Stimulated activated CD4-positive, alpha-beta T cell treated with anti-CD3 and anti-CD28 coated beads, Interleukin-2, amount 100 ng/mL, for 48 hours (primary cell): ENCODE measurements around the gene WBP1.
"Not testable (repeated sequence)": the region's sequence is repeated elsewhere in the genome, so short reads cannot be mapped to it uniquely, and the experiment has no call there.

Source experiments
- DNase-seq, 2 donors: peaks; one replicate each; pipeline ENCODE4 v3.0.0-alpha.2; 2020

WBP1 gene

DNA sequence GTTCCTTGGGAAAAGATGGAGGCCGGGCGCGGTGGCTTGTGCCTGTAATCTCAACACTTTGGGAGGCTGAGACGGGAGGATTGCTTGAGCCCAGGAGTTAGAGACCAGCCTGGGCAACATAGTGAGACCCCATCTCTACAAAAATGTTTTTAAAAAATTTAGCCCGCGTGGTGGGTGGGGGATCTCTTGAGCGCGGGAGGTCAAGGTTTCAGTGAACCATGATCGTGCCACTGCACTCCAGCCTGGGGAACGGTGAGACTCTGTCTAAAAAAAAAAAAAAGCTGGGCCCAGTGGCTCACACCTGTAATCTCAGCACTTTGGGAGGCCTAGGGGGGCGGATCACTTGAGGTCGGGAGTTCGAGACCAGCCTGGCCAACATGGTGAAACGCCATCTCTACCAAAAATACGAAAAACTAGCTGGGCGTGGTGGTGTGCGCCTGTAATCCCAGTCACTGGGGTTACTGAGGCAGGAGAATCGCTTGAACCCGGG, 25.5 kb downstream of the WBP1 start:
- not testable (repeated sequence) for DNase-seq

DNA sequence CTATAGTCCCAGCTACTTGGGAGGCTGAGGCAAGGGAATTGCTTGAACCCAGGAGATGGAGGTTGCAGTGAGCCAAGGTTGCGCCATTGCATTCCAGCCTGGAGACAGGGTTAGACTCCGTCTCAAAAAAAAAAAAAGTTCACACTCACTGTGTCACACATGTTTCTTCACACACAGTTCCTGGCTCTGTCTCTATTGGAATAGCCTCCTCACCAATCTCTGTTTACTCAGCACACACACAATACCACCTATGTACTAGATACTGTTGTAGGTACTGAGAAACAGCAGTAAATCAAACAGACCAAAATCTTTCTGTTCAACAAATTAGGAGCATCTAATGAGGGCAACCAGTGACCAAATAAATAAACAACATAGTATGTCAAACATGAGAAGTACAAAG, 27.9 kb downstream of the WBP1 start:
- no peak for DNase-seq

DNA sequence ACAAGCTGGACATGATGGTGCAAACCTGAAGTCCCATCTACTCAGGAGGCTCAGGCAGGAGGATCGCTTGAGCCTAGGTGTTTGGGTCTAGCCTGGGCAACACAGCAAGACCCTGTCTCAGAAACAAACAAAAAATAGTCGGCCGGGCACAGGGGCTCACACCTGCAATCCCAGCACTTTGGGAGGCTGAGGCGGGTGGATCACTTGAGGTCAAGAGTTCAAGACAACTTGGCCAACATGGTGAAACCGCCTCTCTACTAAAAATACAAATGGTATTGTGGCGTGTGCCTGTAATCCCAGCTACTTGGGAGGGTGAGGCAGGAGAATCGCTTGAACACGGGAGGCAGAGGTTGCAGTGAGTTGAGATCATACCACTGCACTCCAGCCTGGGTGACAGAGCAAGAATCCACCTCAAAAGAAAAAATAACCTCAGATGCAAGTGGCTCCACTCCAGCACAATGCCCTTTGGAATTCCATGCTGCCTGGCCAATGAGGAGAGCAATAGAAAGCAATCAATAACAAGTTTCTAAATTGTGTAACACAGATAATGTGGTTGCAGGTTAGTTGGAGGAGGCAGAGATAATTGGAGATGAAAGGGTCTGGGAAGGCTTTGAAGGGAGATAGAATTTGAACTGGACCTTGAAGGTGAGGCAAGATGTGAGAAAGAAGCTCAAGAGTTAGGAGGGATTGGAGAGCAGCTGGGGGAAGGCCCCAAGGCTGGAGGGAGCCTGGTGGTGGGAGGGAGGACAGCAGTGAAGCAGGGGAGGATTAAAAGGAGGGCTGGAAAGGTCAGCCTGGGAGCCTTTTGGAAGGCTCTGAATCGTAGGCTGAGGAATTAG, 30.6 kb downstream of the WBP1 start:
- DNase-seq: no peak

DNA sequence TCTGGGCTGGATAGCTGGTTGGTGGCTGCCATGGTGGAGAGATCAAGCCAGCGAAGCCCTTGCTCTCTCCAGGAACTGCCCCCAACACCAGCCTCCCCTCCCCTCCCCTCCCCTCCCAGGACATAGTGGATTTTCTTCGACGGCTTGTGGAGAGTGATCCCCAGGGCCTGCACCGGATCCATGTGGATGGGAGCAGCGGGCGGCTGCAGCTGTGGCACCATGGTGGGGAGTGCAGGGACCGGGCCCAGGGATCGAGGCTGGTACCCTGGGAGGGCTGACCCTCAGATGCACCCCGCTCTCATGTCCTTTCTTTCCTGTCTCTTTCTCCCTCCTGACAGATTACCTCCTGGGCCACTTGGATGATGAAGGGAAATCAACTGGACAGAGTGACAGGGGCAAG, 31.7 kb downstream of the WBP1 start:
- DNase-seq: no peak

DNA sequence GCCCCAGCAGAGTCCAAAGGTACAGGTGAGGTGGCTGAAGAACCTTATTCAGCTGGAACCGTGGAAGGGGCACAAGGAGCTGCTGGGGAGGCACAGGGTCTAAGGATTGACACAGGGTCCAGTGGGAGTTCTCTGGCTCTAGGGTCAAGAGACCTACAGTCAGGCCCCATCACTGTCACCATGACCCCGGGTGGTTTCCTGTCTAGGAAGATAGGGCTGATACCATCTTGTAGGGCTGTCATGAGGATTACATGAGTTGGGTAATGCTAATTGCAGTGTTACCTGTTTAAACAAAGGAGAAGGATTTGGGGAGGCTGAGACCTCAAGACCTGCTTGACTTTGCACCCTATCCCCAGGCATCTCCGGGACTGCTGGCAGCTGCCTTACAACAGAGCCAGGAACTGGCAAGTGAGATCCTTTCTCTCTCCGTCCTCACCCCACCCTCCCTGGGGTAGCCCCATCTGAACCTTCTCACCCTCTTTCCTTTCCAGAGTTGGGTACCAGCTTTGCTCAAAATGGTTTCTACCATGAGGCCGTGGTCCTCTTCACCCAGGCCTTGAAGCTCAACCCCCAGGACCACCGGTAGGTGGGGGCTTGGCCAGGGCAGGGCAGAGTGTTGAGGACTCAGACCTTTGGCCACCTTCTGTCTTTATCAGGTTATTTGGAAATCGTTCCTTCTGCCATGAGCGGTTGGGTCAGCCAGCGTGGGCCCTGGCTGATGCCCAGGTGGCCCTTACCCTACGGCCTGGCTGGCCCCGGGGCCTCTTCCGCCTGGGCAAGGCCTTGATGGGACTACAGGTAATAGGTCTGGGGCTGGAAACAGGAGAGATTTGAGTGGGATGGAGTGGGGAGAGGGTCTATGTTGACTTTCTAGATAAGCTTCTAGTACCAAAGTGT, 33.7 kb downstream of the WBP1 start:
- DNase-seq: no peak

DNA sequence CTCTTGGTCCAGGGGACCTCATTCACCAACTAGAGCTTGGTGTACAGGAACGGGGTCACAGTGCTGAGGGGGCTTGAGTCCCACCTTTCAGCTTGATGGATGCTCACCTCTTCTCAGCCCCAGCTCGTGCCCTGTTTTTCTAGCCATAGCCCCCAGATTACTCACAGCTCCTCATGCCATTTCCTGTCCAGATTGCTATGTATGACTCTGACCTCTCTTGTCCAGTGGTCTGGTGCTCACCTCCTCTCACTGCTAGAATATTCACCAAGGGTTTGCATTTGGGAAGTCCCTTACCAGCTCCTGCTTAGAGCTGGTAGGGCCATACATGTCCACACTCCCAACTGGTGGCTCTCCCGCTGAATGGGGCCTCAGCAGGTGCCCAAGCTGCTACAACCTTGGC, 35.3 kb downstream of the WBP1 start:
- no peak for DNase-seq

DNA sequence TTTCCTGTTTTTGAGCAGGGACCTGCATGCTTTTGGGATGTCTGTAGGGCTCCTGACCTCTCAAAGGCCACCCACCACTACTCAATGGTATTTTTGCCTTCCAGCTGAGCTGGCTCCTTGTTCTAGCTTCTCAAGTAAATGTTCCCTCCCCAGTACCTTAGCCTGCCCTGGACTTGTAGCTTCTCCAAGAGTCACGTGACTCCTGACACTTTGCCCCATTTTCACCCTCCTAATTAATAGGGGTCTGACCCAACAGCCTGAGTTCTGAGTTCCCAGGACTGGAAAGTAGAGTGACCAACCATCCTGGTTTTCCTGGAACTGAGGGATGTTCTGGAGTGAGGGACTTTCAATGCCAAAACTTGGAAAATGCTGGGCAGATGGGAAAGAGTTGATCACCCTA, 37.2 kb downstream of the WBP1 start:
- no peak for DNase-seq

DNA sequence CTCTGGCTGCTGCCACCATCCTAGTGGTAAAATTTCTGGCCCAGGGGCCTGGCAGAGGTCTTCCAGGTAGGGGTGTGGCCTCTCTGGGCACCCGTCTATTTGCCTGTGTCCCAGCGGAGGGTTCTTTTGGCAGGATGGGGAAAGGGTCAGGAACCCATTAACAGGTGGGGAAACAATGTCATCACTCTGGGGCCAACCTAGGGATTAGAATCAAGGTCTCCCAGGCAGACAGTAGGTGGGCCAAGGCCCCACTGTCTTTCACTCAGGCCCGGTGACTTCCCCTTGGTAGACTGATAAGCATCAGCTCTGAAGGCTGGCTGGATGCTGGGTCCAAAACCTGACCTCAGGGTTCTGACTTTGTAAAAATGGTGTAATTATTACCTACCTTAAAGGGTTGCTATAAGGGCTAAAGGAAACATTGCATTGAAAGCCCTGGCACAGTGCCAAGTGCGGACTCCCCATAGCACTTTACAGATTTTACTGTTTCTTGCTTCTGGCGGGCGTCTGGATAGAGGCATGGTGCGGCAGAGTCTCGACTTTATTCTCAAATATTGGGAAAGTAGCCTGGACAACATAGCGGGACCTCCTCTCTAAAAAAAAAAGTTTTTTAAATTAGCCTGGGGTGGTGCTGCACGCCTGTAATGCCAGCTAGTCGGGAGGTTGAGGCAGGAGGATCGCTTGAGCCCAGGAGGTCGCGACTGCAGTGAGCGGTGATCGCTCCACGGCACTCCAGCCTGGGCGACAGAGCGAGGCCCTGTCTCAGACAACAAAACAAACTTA, 38.9 kb downstream of the WBP1 start:
- no peak for DNase-seq

DNA sequence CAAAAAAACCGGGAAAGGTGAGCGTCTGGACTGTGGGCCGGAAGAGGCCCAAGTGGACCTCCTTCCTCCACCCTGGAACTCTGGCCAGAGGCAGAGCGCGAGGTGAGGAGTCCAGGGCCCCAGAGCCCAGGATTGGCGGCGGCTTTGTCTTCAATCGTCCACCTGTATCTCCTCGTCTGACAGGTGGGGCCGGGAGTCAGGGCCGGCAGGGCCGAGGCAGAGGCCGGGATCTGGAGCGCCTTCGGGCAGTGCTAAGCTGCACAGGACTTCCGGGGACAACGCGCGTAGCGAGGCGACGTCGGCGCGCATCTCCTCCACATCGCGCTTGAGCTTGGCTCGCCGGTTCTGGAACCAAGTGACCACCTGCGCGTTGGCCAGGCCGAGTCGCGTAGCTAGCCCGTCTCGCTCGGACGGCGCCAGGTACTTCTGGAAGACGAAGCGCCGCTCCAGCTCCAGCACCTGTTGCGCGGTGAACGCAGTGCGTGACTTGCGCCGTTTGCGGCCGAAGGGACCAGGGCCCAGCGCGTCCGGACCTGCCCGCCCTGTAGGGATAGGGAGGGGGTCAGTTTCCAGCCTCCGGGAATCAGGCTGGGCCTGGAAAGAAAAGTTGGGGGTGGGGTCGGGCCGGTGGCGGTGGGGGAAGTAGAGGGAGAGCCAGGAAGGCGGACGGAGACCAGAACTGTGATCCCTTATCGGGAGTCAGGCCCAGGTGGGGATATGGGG, 39.7 kb downstream of the WBP1 start:
- DNase-seq: no peak

DNA sequence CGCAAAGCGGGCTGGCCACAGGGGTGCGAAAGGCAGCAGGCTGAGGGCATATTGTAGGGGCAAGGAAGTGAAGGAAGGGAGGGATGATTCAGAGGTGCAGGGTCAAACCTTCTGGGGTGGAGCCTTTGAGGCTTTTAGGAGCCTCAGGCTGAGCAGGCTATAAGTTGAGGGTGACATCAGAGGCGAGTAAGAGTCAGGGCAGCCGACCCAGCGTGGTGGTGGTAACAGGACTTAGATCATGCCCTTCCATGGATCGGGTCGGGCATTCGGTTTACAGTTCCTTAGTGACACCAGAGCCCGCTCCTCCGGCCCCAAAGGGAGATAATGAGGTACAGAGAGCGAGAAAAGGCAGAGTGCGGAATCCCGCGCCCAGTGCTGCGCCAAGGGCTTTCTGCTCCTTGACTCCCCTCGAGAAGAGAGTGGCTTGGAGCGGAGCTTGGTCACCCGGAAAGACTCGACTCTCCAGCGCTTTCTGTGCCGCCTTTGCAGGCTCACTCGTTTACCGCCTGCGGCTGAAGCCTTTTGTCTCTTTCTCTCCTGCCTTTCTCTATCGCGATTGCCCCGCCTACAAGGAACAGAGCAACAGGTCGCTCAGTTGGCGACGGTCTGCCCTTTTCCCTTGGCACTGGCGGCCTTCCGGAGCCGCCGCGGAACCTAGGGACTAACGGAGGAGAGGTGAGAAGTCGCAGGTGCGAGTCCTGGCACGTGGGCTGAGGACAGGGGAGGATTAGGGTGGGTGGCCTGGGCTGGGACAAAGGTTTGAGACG, 40.4 kb downstream of the WBP1 start:
- DNase-seq: no peak

DNA sequence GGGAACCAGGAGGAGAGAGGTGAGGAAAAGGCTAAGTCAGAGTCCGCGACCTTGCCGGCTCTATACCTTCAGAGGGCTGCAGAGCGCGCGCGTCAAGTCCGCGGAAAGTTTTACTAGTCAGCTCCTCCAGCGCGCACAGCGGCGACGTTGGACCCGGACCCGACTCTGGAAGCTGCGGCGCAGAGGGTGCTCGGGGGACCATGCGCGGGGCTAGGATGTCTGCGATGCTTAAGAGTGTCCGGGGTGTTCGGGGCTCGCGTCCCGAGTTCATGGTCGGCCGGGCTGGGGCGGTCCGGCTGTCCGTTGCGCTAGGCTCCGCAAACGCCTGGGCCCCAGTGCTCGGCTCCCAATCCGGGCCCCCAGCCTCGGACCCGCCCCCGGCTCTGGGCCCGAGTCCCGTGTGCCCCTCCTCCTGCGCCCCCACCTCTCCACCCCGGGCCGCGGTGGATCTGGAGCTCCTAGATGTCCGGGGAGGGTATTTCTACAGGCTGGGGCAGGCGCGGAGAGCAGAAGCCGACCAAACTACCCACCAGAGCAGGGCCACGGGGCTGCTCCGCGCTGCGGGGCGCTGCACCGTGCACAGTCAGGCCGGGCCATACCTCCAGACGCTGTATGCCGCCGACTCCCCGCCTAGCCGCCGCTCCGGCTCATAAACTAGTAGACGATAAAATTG, 41.2 kb downstream of the WBP1 start, which contains the start of gene LBX2:
Gene LBX2 (minus strand): TSS at position 337 of the 673 bp plus-strand sequence. CDS start 66 bp downstream, at position 271.
- no peak for DNase-seq

DNA sequence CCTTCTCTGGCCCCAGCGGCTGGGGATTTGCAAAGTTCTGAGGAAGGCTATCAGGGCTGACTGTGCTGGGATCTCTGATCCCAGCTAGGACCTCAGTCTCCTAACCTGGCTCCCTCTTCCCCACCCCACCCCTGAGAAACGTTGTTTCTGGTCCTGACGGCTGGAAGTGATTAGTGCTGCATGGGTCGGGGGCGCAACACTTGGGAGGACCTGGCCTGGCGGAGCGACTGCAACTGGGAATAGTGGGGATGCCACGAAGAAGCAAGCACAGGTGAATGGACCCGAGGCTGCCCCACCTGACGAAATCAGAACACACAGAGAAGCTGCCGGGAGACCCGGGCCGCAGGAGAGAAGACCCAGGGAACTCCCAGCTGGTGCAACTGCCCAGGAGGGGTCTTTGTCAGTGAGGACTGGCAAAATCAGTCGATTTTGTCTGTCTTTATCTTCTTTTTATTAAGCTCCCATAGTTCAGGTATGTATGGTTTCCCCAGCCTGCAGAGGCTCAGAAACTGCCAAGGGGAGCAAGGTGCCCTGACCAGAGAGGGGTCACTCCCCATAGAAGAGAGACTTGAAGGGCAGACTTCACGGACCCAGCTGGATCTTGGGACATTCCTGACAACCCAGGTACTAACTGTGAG, 41.8 kb downstream of the WBP1 start:
- no peak for DNase-seq

DNA sequence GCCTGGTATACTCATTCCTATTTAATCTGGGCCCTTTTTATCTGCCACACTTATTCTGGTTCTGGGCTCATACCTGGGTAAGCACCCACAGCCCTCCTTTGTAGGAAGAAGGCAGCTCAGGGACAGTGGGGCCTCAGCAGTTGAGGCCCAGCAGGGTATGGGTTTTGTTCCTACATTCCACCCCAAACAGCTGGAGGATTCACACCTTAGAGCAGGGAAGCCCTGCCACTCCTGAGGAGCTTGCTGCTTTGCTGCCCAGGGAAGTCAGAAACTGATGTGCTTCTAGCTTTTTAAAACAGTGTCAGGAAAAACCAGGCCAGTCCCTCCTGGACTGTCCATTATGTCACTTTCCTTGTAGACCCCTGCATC, 42.3 kb downstream of the WBP1 start:
- no peak for DNase-seq

DNA sequence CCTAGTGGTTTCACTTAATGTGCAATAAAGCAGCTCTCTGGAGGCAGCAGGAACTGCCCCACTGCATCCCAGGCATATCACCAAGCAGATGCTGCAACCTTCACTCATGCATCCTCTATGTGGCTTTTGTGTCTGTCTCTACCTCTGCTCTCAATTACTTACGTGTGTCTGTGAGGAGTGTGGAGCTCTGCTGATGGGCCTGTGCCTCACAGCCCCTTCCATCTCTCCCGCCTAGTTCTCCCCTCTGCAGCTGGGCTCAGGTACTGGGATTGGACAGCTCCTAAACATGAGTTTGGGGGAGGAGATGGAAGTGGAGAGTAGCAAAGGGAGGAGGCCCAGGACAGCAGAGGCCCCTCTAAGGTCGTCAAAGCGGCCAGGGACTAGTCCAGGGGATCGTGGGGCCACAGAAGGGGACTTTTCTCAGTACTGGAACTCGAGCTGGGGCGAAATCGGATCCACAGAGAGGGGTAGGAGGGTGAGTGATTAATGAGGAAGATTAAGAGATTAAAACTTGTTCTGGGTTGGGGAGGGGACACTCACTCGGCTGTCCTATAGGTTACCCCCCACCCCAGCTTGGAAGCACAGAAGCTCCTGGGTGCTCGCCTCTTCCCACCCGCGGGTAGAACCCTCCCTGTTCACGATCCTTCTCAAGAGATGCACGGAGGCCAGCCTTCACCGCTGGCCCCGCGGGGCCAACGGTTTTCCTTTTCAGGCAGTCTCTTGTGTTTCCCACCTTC, 43.3 kb downstream of the WBP1 start:
- DNase-seq: no peak

DNA sequence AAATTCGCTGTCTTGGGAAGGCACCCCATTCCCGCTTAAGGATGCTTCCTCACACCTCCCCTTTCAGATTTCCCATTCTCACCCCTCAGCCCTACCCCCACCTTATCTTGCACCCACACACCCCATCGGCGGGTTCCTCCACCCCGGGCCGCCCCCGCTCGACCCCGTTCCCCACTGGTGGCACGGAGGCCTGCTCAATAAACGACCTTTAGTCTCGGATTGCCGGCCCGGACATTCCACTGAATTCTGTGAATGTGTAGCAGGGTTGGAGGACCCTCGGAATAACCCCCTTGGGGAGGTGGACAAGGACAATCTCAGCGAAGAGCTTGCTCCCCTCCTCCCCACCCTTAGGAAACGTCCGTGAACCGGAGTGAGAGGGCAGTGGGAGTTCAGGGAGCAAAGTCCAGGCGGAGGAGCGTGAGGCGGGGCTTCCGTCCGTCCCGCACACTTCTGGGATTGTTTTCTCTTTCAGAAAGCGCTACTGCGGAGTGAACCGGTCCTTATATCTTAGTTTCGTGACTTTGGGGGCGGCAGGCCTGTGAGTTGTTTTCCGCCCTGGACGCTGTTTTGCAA, 44.0 kb downstream of the WBP1 start:
- no peak for DNase-seq

DNA sequence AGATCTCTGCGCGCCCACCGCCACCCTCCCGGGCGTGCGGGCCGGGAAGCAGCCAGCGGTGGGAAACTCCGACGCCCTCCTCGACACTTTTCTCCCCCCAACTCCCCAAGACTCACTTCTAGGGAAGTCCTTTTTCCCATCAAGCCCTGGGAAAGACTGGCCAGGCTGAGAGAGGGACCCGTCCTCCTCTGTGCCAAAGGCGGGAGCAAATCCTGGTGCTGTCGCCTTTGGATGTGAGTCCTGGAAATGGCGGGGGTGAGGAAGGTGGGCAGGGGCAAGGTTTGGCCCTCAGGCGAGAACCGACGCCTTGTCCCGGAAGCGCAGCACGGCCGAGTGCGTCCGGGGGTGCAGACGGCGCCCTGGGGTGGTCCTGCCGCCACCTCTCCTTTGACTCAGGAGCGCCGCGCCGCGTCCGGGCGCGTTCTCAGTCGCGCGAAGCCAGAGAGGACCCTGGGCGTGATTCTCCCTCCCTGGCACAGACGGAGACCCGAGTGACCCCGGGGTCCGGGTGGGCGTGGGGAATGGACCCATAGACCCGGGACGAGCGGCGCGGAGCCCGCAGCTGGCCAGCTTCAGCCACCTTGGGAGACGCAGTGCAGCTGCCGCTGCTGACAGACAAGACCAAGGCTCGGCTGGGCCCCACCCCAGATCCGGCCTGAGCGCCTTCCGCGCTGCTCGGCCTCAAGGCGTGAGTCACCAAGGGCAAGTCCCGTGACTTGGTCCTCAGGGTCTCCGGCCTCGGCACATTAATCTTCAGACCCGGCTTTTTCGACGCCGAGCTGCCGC, 44.7 kb downstream of the WBP1 start:
- DNase-seq: no peak

DNA sequence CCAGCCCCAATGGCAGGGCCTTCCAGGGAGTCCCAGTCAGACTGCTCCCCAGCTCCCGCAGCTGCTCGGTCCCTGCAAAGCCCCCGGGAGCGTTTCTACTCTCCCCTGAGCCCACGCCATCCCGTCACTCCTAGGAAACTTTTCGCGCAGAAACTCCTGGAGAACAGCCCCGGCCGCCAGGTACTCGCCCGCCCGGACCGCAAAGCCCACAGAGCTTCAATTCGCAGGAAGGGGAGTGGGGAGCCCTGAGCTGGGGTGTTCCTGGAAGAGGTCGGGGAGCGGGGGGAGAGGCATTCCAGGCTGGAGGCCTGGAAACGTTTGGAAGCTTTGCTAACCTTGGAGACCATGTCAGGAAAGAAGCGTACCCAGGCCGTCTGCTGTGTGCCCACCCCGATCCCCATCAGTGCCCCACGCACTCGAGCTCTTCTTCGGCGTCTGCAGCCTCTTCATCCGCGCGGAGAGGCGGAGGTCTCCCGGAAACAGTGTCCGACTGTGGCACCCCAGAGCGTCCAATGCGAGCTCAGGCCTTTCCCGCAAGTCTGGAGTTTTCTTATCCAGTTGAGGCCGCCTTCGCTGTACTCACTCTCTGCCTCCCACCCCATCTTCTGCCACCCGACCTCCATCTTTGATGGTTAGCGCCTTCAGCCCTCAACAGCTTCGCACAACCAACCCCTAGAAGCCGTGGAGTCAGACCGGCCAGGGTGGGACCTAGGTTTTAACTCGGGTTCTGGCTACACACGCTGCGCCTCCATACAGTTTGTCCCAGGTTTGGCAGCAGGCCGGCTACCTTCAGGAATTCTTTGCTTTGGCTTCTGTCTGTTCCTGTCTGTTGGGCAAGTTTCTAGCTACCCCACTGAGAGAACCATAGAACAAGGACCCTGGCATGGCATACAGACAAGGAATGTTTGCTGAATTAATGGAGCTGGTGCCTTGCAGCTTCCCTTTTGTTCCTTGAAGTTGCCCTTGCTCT, 45.6 kb downstream of the WBP1 start:
- DNase-seq: no peak
